Islet of Langerhans (tissue), 1 donor: ENCODE results near the gene SPNS2.

Source experiments
- FAIRE-seq: peaks from one replicate; lab custom pipeline; 2011; peaks lifted over from hg19 to GRCh38; lab: Jason Lieb, UNC

The SPNS2 gene

GRCh38 chr17:4480929-4481898, 17.5 kb upstream of the SPNS2 start:
- no peak for FAIRE-seq

DNA sequence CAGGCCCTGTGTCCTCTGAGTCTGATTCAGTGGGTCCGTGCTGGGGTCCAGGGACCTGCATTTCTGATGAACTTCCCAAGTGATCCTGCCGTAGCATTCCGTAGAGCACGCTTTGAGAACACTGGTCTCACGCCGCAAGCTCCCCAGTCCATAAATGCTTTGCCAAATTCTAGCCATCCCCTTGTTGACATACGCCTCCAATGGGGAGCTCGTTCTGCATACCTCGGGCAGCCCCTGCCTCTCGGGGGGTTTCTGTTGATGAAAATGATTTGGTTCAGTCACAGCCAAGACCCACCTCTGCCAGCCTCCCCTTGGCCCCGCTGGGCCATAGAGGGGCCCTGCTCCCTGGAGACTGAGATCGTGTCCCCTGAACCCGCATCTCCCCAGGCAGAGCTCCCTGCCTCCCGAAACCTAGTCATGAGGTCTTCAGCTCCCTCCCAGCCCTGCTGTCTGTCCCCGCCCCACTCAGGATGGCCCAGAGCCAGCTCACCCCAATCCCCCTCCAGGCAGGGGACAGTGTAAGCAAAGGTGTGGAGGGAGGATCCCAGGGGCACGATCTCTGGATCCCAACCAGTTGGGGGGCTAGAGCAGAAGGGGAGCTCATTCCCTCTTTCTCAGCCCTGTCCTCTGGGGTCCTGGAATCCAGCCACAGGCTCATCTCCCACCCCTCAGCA, 16.2 kb upstream of the SPNS2 start:
- no peak for FAIRE-seq

- no peak for FAIRE-seq
These were observed 15.5 kb upstream of the SPNS2 start for GRCh38 chr17:4483012-4483840.

DNA sequence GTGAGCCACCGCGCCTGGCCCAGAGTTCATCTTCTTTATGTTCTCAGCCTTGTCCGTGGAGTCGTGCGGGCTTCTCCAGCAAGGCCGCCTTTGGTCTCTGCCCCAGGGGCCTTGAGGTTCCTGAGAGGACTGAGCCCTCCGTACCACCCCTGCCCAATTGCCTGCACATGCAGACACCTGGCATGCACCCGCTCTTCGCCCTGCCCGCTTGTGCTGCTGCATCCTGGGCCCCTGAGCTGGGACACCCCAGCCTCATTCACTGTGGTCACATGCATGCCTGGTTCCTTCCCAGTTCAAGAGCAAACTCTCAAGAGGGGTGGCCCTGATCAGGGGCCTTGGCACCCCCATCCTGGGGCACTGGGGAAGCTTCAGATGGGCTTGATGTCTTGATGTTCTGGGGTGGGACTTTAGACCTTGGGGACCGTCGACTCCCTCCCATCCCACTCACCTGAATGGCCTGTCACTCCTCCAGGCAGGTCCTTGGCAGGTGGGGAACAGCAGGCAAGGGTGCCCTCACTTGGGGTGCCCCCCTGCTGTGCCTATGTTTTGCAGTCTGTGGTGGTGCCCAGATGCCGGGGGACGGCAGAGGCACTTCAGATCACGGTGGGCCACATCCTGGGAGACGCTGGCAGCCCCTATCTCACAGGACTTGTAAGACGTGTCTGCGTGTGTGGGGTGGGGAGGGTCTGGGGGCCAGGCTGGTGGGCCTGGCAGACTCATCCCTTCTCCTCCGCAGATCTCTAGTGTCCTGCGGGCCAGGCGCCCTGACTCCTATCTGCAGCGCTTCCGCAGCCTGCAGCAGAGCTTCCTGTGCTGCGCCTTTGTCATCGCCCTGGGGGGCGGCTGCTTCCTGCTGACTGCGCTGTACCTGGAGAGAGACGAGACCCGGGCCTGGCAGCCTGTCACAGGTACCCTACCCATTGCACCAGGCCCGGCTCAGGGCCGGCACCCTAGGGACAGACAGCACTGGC, 12.7 kb upstream of the SPNS2 start:
- FAIRE-seq, result no peak

- no peak for FAIRE-seq
These were observed 11.4 kb upstream of the SPNS2 start for GRCh38 chr17:4487296-4487695.

- FAIRE-seq, result no peak
These were observed 10.6 kb upstream of the SPNS2 start for GRCh38 chr17:4487820-4488716.

DNA sequence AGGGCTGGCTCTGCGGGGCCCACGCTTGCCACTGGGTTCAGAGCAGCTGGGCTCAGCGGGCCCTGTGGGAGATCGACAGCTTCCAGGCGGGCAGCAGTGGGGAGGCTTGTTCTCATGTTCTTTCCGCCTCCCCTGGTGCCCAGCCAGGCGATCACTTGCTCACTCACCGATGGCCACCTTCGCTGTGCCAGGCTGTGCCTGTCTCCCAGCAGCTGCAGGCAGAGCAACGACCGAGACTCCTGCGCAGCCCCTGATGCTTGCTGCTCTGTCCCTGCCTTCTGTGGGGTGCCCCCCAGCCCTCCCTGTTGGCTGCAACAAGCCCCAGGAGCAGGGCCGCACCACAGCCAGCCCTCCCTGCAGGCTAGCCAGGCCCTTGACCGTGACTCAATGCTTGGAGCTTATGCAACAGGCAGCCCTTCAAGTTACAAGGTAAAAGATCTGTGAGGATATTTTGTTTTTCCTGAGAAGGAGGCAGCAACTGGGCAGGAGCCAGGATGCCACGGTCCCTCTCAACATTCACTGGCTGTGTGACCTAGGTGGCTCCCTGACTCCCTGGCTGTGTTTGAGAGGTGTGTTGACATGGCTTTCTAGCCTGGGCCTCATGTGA, 9.6 kb upstream of the SPNS2 start:
- FAIRE-seq, result no peak

- no peak for FAIRE-seq
These were observed 8.5 kb upstream of the SPNS2 start for GRCh38 chr17:4490109-4490591.

DNA sequence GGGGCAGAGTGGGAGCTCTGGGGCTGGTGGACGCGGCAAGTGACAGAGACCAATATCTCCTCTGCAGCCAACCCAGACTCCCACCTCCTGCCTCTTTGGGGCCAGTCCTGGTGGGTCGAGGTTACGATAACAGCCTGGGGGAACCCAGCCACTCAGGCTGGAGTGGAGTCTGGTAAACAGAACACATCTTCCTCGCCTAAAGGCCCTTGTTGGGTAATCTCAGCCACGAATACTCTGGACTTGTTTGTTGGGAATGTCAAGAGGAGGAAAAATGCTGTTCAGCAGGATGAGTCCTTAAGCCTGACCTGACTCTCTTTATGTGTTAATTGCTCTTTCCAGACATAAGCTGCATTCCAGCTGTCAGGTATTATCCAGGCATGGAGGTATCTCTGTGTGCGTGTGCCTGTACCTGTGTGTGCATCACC, 8.0 kb upstream of the SPNS2 start:
- FAIRE-seq, result no peak

DNA sequence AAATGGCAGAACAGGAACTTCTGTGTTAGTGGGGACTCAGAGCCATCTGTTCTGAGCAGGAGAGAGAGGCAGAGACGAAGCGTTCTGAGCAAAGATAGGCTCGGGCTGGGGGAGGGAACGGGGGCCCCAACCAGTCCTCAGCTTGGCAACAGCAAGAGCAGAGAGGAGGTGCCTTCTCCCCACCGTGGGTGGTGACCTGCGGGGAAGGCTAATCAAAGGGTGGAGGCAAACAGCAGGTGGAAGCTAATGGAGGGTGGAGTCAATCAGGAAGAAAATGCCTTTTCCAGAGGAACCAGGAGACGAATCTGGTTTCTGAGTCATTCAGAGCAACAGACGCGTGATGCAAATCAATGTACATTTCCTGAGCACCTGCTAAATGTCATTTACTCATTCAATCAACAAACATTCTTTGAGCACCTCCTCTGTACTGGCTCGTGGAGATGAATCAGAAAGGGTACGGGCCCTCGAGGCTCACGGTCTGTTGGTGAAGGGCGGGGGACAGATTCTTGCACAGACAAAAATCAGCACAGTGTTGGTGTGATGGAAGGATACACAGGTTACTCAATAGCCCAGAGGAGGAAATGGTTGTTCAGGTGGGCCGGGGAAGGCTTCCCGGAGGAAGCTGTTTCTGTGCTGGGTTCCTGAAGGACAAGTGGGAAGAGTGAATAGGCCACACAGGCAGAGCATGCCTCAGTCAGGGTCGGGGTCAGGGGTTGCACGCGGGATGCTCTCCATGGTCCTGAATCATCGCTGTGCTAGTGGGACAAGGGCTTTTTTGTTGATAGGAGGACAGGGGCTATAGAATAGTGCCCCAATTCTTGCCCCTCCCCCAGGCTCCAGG, 5.7 kb upstream of the SPNS2 start:
- FAIRE-seq, result peak; percentile 95

- no peak for FAIRE-seq
These were observed 1.4 kb upstream of the SPNS2 start for GRCh38 chr17:4497101-4497824.

DNA sequence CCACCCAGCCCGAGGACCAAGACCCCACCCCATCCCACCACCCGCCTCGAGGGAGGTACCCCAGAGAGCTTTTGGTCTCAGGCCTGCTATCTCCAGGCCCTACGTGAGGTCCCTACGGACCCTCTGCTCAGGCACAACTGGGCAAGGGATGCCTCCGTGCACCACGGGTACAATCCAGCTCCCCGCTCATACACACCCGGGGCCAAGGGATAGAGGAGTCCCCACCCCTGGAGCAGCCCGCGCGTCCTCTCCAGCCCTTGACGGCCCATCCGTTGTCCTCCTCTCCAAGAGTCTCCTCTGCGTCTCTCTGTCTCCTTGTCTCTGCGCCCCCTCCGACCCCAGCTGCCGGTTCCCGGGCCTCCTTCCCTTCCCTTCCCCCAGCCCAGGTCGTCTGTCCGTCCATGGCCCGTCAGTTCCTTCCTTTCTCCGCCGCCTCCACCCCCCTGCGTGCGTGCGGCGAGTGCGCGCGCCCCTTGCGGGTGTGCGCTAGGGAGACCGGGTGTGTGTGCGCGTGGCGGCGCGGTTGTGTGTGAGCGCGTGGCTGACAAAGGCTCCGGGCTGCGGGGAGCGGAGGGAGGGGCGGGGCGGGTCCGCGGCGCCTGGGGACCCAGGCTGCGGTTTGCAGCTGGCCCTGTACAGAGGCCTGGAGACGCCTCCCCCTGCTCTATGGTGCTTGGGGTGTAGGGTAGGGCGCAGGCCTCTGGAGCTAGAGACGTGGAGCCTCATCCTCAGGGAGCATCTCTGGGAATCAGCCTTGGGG, 930 bp downstream of the SPNS2 start:
- no peak for FAIRE-seq

GRCh38 chr17:4500191-4500571, 1.5 kb downstream of the SPNS2 start:
- no peak for FAIRE-seq

DNA sequence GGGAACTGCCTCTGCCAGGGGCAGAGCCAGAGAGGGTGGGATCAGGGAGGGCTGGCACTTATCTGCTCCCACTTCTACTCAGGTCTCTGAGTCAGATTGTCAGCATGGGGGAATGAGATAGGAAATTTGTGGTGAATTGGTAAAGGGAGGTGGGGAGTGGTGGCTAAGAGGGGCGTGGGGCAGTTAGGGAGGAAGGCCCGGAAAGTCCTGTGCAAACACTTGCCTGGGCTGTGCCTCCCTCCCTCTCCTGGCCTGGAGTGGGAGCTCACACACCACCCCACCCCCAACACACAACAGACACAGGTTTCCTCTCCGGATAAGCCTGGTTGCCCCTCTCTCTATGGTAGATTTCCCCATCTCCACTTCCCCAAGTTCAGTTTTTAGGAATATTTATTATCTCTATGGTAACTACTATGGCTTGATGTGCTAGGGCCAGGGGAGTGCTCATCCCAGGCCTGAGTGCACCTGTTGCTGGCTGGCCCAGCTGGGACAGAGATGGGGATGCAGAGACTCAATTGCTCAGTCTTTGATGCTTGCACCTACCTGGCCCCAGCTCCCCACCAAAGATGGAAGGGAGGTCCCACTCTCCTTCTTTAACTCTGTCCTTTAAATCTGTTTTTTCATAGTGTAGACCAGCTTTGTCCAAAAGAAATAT, 2.7 kb downstream of the SPNS2 start:
- no peak for FAIRE-seq

DNA sequence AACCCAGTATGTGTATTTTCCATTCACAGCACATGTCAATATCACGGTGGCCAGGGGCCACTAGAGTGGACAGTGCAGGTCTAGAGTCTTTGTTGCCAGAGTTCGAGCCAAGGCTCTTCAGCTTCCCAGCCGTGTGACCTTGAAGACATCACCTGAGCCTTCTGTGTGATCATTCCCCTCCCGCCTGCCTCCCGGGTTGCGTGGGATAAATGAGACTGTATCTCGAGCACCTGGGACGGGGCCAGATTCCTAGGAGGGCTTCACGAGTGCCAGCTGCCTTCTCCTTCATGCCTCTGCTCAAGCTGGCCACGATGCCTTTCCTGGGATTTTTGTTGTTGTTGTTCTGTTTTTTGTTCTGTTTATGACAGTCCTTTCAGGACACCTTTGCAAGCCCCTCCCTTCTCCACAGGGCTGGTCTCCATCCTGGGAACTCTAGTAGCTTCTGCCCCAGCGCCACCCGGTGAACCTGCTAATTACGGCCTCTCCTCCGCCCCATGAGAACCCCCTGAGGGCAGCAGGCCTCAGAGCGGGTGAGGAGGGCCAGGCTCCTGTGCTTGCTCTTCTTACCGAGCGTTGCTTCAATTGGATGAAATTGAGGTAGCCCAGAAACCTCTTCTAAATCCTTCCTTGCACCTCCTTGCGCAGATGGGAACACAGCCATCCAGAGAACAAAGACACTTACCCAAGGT, 3.9 kb downstream of the SPNS2 start:
- no peak for FAIRE-seq
